GM21447 (cell line): ENCODE measurements around the gene PTPRG.
A peak's percentile ranks its signal among the peaks of the same experiment; 100 is the strongest.

Source experiments
- ATAC-seq: cut with Tn5 transposase; IDR thresholded peaks from one replicate; pipeline ENCODE4 v1.9.1; 2021; ENCODE audit not compliant: unreplicated experiment

Gene PTPRG

DNA sequence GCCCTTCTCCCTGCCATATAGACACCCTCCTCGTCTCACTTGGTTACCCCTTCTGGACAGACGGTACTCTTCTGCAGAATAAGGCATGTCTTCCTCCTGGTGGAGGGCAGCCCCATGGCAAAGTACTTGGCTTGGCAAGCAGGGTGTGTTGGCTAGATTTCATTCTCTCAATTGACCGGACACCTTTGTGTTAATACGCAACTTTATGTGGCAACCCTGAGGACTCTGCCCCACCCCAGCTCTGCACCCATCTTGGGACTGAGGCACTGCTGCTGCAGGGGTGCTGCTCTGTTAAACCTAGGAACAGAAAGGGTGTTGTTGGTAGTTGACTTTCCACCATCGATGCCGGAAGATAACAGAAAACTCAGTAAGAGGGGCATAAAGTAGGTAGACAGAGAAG is 55.2 kb downstream of the PTPRG start:
- ATAC-seq, result no peak

DNA sequence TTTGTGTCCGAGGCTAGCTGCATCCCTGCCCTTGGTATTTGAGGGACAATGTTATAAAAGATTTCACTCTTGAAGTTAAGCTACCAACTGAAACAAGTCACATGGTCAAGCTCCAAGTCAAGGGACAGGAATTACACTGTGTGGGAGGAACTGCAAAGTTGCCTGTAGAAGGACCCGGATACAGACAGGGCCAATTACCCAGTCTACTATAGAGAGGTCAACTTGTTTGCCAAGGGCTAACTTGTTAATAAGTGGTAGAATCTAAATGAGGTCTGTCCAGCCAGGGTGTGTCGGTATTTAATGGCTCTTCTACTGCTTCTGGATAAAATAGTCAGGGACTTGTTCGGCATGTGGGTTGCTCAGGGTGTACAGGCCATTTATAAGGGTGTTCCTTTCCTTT is 55.7 kb downstream of the PTPRG start:
- ATAC-seq, result no peak

- no peak for ATAC-seq
Measured at GRCh38 chr3:61617651-61618050, 56.3 kb downstream of the PTPRG start.

DNA sequence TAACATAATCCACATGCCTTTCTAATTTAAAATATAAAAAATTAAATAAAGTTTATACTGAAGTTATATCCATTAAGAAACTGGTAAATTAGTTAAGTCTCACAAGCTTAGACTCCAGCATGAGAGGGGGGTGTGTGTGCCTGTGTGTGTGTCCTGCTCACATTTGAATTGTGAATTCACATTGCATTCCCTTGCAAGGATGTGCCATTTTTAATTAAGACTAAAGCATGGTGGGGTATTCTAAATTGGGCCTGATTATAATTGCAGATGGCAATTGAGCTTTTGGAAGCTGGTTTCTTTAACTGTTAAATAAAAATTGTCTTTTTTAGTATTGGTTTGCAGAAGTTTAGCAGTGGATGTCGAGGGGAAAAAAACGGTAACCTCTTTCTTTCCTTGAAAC is 56.9 kb downstream of the PTPRG start:
- ATAC-seq, result no peak

GRCh38 chr3:61618871-61619270 is 57.5 kb downstream of the PTPRG start:
- no peak for ATAC-seq

GRCh38 chr3:61620073-61620472 is 58.7 kb downstream of the PTPRG start:
- ATAC-seq, result no peak

GRCh38 chr3:61624300-61624699 is 62.9 kb downstream of the PTPRG start:
- ATAC-seq, result no peak

DNA sequence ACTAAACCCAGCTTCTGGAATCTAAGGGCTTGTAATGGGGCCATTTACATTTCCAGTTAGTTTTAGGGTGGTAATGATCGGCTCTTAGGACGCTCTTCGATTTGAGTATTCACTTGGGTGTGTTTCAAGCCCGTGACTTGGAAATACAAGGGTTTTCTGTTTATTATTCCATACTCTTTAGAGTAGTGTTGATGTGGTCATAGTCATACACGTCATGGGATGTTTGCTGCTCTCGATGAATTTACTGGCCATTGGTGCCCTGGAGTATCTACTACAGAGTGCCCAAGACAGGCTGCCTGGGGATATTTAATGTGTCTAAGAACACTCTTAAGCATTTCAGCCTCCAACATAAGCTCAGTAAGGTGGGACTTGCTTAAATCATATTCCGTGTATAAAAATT is 64.1 kb downstream of the PTPRG start:
- no peak for ATAC-seq

GRCh38 chr3:61626484-61626883 is 65.1 kb downstream of the PTPRG start:
- ATAC-seq, result no peak

DNA sequence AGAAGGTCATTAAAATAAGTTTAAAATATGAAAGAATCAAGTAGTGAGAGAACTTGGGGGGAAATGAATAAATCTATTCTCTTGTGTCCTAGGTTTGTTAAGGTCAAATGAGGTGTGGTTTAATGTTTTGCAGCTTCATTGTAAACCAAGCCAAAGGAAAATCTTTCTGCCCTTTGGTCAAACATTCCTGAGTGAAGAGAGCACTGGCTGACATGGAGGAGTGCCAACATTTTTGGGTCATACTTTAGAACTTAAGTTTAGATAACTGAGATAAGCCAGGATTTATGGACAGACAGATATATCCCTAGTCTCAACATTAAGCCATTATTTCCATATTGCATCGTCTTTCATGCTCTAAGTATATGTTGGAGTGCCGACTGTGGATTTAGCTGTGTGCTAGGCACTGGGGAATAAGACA is 66.4 kb downstream of the PTPRG start:
- ATAC-seq, result no peak

GRCh38 chr3:61628636-61629035 is 67.3 kb downstream of the PTPRG start:
- ATAC-seq, result no peak

GRCh38 chr3:61629442-61629841 is 68.1 kb downstream of the PTPRG start:
- ATAC-seq, result no peak

GRCh38 chr3:61631108-61631769 is 69.9 kb downstream of the PTPRG start:
- no peak for ATAC-seq

- ATAC-seq, result no peak
Measured at GRCh38 chr3:61632568-61633175, 71.3 kb downstream of the PTPRG start.

DNA sequence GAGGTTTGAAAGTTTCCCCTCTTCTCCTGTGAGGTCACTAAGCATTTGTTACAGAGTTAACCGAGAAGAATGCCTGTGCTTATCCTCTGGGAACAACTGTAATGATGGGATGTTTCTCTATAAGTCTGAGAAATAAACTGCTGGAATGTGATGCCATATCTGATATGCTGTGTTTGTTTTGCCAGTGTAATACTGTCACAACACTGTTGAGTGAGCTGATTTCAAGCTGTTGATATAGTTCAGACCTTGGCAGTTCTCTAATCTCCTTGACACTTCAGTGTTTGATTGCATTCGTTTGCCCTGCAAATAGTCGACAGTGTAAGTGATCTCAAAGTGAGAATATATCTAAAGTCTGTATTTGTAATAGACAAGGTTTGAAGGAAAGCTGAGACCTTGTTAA is 73.3 kb downstream of the PTPRG start:
- no peak for ATAC-seq

GRCh38 chr3:61637088-61638051 is 76.0 kb downstream of the PTPRG start:
- peak; percentile 86 for ATAC-seq

- no peak for ATAC-seq
Measured at GRCh38 chr3:61638741-61639140, 77.4 kb downstream of the PTPRG start.

- ATAC-seq, result no peak
Measured at GRCh38 chr3:61639991-61640390, 78.6 kb downstream of the PTPRG start.

GRCh38 chr3:61645148-61645547 is 83.8 kb downstream of the PTPRG start:
- ATAC-seq, result no peak

- ATAC-seq, result no peak
Measured at GRCh38 chr3:61646360-61646759, 85.0 kb downstream of the PTPRG start.

GRCh38 chr3:61646851-61647525 is 85.6 kb downstream of the PTPRG start:
- no peak for ATAC-seq
